K562 (cell line): Measurements from ENCODE around the gene ITGA2B.

Experiments
- TF ChIP-seq, protein P1 (sequence below): fragments of 450-650 bp; IDR thresholded peaks from 2 replicates; pipeline ENCODE4 v1.6.1; 2016; ENCODE audit warnings: missing biosample characterization, missing genetic modification characterization
- TF ChIP-seq, protein P2 (sequence below): fragments of 450-650 bp; conservative IDR thresholded peaks from 2 replicates; pipeline ENCODE4 v1.6.1; 2016; ENCODE audit warnings: missing genetic modification characterization, low read depth, mild to moderate bottlenecking, control low read depth, missing compliant biosample characterization

DNA sequence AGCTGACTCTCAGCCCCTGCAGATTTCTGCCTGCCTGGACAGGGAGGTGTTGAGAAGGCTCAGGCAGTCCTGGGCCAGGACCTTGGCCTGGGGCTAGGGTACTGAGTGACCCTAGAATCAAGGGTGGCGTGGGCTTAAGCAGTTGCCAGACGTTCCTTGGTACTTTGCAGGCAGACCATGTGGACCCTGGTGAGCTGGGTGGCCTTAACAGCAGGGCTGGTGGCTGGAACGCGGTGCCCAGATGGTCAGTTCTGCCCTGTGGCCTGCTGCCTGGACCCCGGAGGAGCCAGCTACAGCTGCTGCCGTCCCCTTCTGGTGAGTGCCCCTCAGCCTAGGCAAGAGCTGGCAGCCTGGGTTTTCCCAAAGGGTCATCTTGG is 40.5 kb downstream of the ITGA2B start:
- TF ChIP-seq, protein P1, sequence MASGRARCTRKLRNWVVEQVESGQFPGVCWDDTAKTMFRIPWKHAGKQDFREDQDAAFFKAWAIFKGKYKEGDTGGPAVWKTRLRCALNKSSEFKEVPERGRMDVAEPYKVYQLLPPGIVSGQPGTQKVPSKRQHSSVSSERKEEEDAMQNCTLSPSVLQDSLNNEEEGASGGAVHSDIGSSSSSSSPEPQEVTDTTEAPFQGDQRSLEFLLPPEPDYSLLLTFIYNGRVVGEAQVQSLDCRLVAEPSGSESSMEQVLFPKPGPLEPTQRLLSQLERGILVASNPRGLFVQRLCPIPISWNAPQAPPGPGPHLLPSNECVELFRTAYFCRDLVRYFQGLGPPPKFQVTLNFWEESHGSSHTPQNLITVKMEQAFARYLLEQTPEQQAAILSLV (tag): no peak
- TF ChIP-seq, protein P2, sequence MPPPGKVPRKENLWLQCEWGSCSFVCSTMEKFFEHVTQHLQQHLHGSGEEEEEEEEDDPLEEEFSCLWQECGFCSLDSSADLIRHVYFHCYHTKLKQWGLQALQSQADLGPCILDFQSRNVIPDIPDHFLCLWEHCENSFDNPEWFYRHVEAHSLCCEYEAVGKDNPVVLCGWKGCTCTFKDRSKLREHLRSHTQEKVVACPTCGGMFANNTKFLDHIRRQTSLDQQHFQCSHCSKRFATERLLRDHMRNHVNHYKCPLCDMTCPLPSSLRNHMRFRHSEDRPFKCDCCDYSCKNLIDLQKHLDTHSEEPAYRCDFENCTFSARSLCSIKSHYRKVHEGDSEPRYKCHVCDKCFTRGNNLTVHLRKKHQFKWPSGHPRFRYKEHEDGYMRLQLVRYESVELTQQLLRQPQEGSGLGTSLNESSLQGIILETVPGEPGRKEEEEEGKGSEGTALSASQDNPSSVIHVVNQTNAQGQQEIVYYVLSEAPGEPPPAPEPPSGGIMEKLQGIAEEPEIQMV: no peak
